GM23338 (cell line): ENCODE results near the gene DTD1. TPM values are rescaled to one million over a fixed set of nuclear protein-coding genes. Genes with fewer than 3 reads are reported as not detected.

Experiments
- ATAC-seq: fragments of 200-7000 bp; cut with Tn5 transposase; 3 replicates; pipeline ENCODE4 v1.9.1; 2020
- DNase-seq: peaks from one replicate; pipeline ENCODE4 v3.0.0-alpha.2; 2015; ENCODE audit warnings: low spot score
- H2AFZ ChIP-seq: fragments of 200-600 bp; sonication (generic); 2 replicates; pipeline ENCODE4 v1.8.0; 2016; ENCODE audit warnings: antibody characterized with exemption, mild to moderate bottlenecking, moderate library complexity
- H3F3A ChIP-seq: fragments of 200-600 bp; sonication (generic); replicated peaks from 2 replicates; pipeline ENCODE4 v1.8.0; 2017; ENCODE audit warnings: antibody characterized with exemption, mixed run types, low read depth
- H3K27ac ChIP-seq: fragments of 200-600 bp; sonication (generic); 2 replicates; pipeline ENCODE4 v1.6.1; 2016; ENCODE audit warnings: low read depth
- H3K27me3 ChIP-seq: fragments of 200-600 bp; sonication (generic); 2 replicates; pipeline ENCODE4 v1.8.0; 2016; ENCODE audit warnings: mild to moderate bottlenecking, mixed run types, moderate library complexity; ENCODE audit not compliant: insufficient read depth
- H3K36me3 ChIP-seq: fragments of 200-600 bp; sonication (generic); 2 replicates; pipeline ENCODE4 v1.8.0; 2016; ENCODE audit warnings: mild to moderate bottlenecking; ENCODE audit not compliant: insufficient read depth
- H3K4me1 ChIP-seq: fragments of 200-600 bp; sonication (generic); 2 replicates; pipeline ENCODE4 v1.8.0; 2016; ENCODE audit warnings: mild to moderate bottlenecking, moderate library complexity; ENCODE audit not compliant: insufficient read depth
- H3K4me2 ChIP-seq: fragments of 200-600 bp; sonication (generic); 2 replicates; pipeline ENCODE4 v1.7.1; 2017; ENCODE audit warnings: mixed run types
- H3K4me3 ChIP-seq: fragments of 200-600 bp; sonication (generic); 2 replicates; pipeline ENCODE4 v1.6.1; 2016; ENCODE audit warnings: mixed run types
- H3K79me2 ChIP-seq: fragments of 200-600 bp; sonication (generic); replicated peaks from 2 replicates; pipeline ENCODE4 v1.8.0; 2017; ENCODE audit warnings: mild to moderate bottlenecking; ENCODE audit not compliant: insufficient read depth
- H3K9me2 ChIP-seq: fragments of 200-600 bp; sonication (generic); 2 replicates; pipeline ENCODE4 v1.8.0; 2017; ENCODE audit not compliant: insufficient read depth
- H4K20me1 ChIP-seq: fragments of 200-600 bp; sonication (generic); replicated peaks from 2 replicates; pipeline ENCODE4 v1.8.0; 2017; ENCODE audit warnings: mild to moderate bottlenecking; ENCODE audit not compliant: insufficient read depth
- H3K27ac Mint-ChIP-seq: 2 replicates; pipeline ENCODE4 v1.8.0; 2020; ENCODE audit warnings: inconsistent platforms, mild to moderate bottlenecking, moderate library complexity, mixed read lengths
- H3K27me3 Mint-ChIP-seq: 3 replicates; pipeline ENCODE4 v1.8.0; 2022; ENCODE audit warnings: low read depth, mild to moderate bottlenecking, moderate library complexity, mixed read lengths, inconsistent platforms; ENCODE audit not compliant: insufficient read depth, poor library complexity
- H3K36me3 Mint-ChIP-seq: 3 replicates; pipeline ENCODE4 v1.8.0; 2021; ENCODE audit warnings: low read depth, mild to moderate bottlenecking, inconsistent platforms, moderate library complexity, mixed read lengths
- H3K4me1 Mint-ChIP-seq: 3 replicates; pipeline ENCODE4 v1.8.0; 2020; ENCODE audit warnings: mild to moderate bottlenecking, inconsistent platforms, mixed read lengths
- H3K4me3 Mint-ChIP-seq: 3 replicates; pipeline ENCODE4 v1.8.0; 2021; ENCODE audit warnings: moderate library complexity, mild to moderate bottlenecking, inconsistent platforms, mixed read lengths
- H3K9me3 Mint-ChIP-seq: 3 replicates; pipeline ENCODE4 v1.8.0; 2020; ENCODE audit warnings: moderate library complexity, mild to moderate bottlenecking, inconsistent platforms, mixed read lengths
- CTCF ChIP-seq, 2 experiments: fragments of 200-600 bp in 1 of 2; sonication (generic) in 1 of 2; conservative IDR thresholded peaks; 2 replicates each; pipeline versions ENCODE4 v1.5.1 to v1.6.1; 2016 to 2017; ENCODE audit warnings: antibody characterized with exemption in 2 of 2, low read depth in 2 of 2, mild to moderate bottlenecking in 2 of 2, moderate library complexity in 1 of 2
- ETS1 ChIP-seq: IDR thresholded peaks from 2 replicates; pipeline ENCODE4 v1.6.1; 2016; ENCODE audit warnings: antibody characterized with exemption
- EZH2 ChIP-seq: fragments of 200-600 bp; sonication (generic); IDR thresholded peaks from one replicate; pipeline ENCODE4 v1.8.0; 2017; ENCODE audit warnings: antibody characterized with exemption, mild to moderate bottlenecking, low read depth; ENCODE audit not compliant: unreplicated experiment
- EZH2phosphoT487 ChIP-seq: fragments of 200-600 bp; sonication (generic); IDR thresholded peaks from one replicate; pipeline ENCODE4 v1.8.1; 2018; ENCODE audit warnings: antibody characterized with exemption; ENCODE audit not compliant: unreplicated experiment
- JUNB ChIP-seq: IDR thresholded peaks from one replicate; pipeline ENCODE4 v1.6.1; 2016; ENCODE audit warnings: antibody characterized with exemption; ENCODE audit not compliant: unreplicated experiment
- NANOG ChIP-seq: IDR thresholded peaks from 2 replicates; pipeline ENCODE4 v1.6.1; 2016; ENCODE audit warnings: antibody characterized with exemption, borderline replicate concordance
- POLR2AphosphoS5 ChIP-seq: IDR thresholded peaks from 2 replicates; pipeline ENCODE4 v1.6.1; 2016; ENCODE audit warnings: antibody characterized with exemption, low read depth
- STAT1 ChIP-seq: IDR thresholded peaks from one replicate; pipeline ENCODE4 v1.6.1; 2016; ENCODE audit warnings: antibody characterized with exemption; ENCODE audit not compliant: unreplicated experiment
- ZNF114 ChIP-seq: fragments of 250-450 bp; sonication (Bioruptor Pico); IDR thresholded peaks from 2 replicates; pipeline ENCODE4 v1.5.0; 2020; ENCODE audit warnings: mild to moderate bottlenecking, moderate library complexity
- ZNF331 ChIP-seq: fragments of 250-450 bp; sonication (Bioruptor Pico); IDR thresholded peaks from 2 replicates; pipeline ENCODE4 v1.5.0; 2020; ENCODE audit warnings: low read depth, mild to moderate bottlenecking, moderate library complexity
- ZNF462 ChIP-seq: fragments of 250-450 bp; sonication (Bioruptor Pico); IDR thresholded peaks from 2 replicates; pipeline ENCODE4 v1.5.0; 2020; ENCODE audit warnings: mild to moderate bottlenecking, moderate library complexity
- polyA plus RNA-seq: library from polyadenylated mRNA; unstranded; fragments of >200 nt; fragmentation: Nextera tagmentation; extraction: Ambion mirVana; gene quantifications from 2 replicates; pipeline ENCODE4 v1.2.1, GENCODE V29; 2016
- total RNA-seq: library from RNA; depleted of rRNA; stranded (reverse); fragments of >200 nt; shearing (Covaris generic); gene quantifications from 2 replicates; pipeline ENCODE4 v1.2.3, GENCODE V29; 2014

DTD1 gene
- total and polyA plus RNA-seq, 2 experiments from 2014 or later: 69.8 to 74.0 TPM

- Histone ChIP-seq H3K27ac (no peak overlapping the region), H3K4me2 (no peak overlapping the region), H3K4me1 (no peaks in the 10 kb centered on the region), H2AFZ (no peak overlapping the region), H3K79me2 (no peaks in the 10 kb centered on the region; the same call in 1 of the 2 replicates), H3K27me3 (no peaks in the 10 kb centered on the region), H3K36me3 (no peaks in the 10 kb centered on the region), H3K9me2 (no peaks in the 10 kb centered on the region), H3F3A (no peaks in the 10 kb centered on the region), H4K20me1 (peaks cover 4% of the 10 kb centered on the region; the same call in 1 of the 2 replicates), H3K4me3 (no peak overlapping the region)
- Mint-ChIP-seq H3K9me3 (no peaks in the 10 kb centered on the region; the same call in 2 of the 3 replicates), H3K36me3 (peaks cover 9% of the 10 kb centered on the region), H3K27me3 (peaks cover 5% of the 10 kb centered on the region), H3K4me1 (no peaks in the 10 kb centered on the region), H3K4me3 (no peak overlapping the region), H3K27ac (no peak overlapping the region)
- ATAC-seq: no peak
- DNase-seq: no peak
- TF ChIP-seq ZNF114 (no peak), STAT1 (no peak), ETS1 (no peak), ZNF462 (no peak), NANOG (no peak), CTCF (conservative IDR thresholded peaks at IDR 0.05; ENCODE audit: low read depth in 2 of 2) (no peak), POLR2AphosphoS5 (no peak), EZH2 (no peak), JUNB (no peak), ZNF331 (no peak), EZH2phosphoT487 (no peak)
Observed at GRCh38 chr20:18621004-18621403, 33.1 kb downstream of the DTD1 start.
